Muscle of leg (tissue), 11 donors: ENCODE data around the gene MECR. TPM values are rescaled to one million over a fixed set of nuclear protein-coding genes. Genes with fewer than 3 reads are reported as not detected.

Experiments used
- DNase-seq: peaks from one replicate; pipeline ENCODE4 v3.0.0; 2013
- H3K27ac ChIP-seq: one replicate; pipeline ENCODE4 v1.5.1; 2013; ENCODE audit warnings: mild to moderate bottlenecking, low read length, control low read depth
- H3K27me3 ChIP-seq: one replicate; pipeline ENCODE4 v1.6.1; 2013; ENCODE audit warnings: low read length; ENCODE audit not compliant: control insufficient read depth, insufficient read depth
- H3K36me3 ChIP-seq: one replicate; pipeline ENCODE4 v1.6.1; 2013; ENCODE audit warnings: low read length; ENCODE audit not compliant: control insufficient read depth, insufficient read depth
- H3K4me1 ChIP-seq: one replicate; pipeline ENCODE4 v1.6.1; 2013; ENCODE audit warnings: low read length; ENCODE audit not compliant: control insufficient read depth, insufficient read depth
- H3K4me3 ChIP-seq: one replicate; pipeline ENCODE4 v1.5.1; 2013; ENCODE audit warnings: low read length, control low read depth
- H3K9me3 ChIP-seq: replicated peaks from 2 replicates; pipeline ENCODE4 v1.6.1; 2013; ENCODE audit warnings: low read depth, low read length; ENCODE audit not compliant: control insufficient read depth
- WGBS: methylation state at CpG from one replicate; pipeline ENCODE4 v1.1.5; 2013; ENCODE audit warnings: missing lambda C conversion rate; ENCODE audit not compliant: insufficient coverage; 5-methylcytosine and 5-hydroxymethylcytosine counted together
- polyA plus RNA-seq, 8 donors: library from polyadenylated mRNA; unstranded; fragments of 120-200 nt; gene quantifications; one replicate each; pipeline versions ENCODE4 v1.2.1 to v1.2.3, GENCODE V29; 2013; ENCODE audit warnings: inconsistent platforms in 1 of 8, low replicate concordance in 1 of 8; ENCODE audit not compliant: insufficient read length in 8 of 8, insufficient read depth in 1 of 8
- total RNA-seq: library from RNA; stranded (reverse); fragments of 120-200 nt; gene quantifications from one replicate; pipeline ENCODE4 v1.2.4, GENCODE V29; 2013

Gene MECR
- total and polyA plus RNA-seq, 9 donors: 17.5 to 24.1 (median 21.9) TPM

- Histone ChIP-seq H3K4me3 (no peak overlapping the region), H3K36me3 (no peaks in the 10 kb centered on the region), H3K27ac (no peak overlapping the region), H3K4me1 (peaks cover 4% of the 10 kb centered on the region), H3K9me3 (no peaks in the 10 kb centered on the region), H3K27me3 (peaks cover 3% of the 10 kb centered on the region)
- 61% methylated on average over 5 of the region's 5 CpGs for WGBS
- DNase-seq: peak; percentile 27
Observed at GRCh38 chr1:29245876-29246275, 15.1 kb upstream of the MECR start.

DNA sequence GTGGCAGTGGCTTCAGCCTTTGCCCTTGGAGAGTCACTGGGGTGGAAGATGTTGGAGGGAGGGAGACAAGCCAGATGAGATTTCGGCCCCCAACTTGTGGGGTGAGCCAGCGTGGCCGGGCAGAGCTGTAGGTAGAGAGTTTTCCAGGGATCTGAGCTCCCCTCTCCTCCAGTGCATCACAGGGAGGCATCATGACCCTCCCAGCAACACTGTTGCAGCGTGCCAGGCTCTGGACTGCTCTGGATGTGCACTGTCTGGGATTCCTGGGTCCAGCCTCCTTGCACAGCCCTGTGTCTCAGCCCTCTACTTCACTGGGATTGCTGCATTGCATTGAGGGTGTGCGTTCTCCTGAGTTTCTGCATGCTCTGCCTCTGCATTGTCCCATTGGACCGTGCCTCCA lies 14.5 kb upstream of the MECR start:
- DNase-seq: no peak
- WGBS: 61% methylated on average over 3 of the region's 6 CpGs

DNA sequence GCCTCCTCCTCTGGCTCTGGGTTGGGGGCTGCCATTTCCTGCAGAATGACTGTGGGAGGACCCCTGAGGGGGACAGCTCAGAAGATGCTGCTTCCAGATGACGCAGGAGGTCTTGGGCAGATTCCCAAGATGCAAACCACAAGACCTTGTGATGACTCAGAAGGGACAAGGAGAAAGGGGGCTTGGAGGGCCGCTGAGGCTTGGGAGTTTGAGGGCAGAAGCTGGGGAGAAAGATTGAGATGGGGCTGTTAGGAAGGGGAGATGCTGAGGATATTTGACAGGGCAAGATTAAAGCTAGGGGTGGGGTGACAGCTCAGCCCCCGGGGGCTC lies 13.1 kb upstream of the MECR start:
- 61% methylated on average over 3 of the region's 3 CpGs for WGBS
- Histone ChIP-seq H3K36me3 (no peaks in the 10 kb centered on the region), H3K27me3 (peaks cover 17% of the 10 kb centered on the region), H3K27ac (no peak overlapping the region), H3K4me1 (peaks cover 11% of the 10 kb centered on the region), H3K9me3 (no peaks in the 10 kb centered on the region), H3K4me3 (no peak overlapping the region)
- DNase-seq: no peak

More for the DNA sequence above, 14.5 kb upstream of the MECR start:
- Histone ChIP-seq H3K4me3 (no peak overlapping the region), H3K4me1 (peaks cover 9% of the 10 kb centered on the region), H3K36me3 (no peaks in the 10 kb centered on the region), H3K27me3 (peaks cover 3% of the 10 kb centered on the region), H3K27ac (no peak overlapping the region), H3K9me3 (no peaks in the 10 kb centered on the region)

GRCh38 chr1:29243023-29243870 lies 12.5 kb upstream of the MECR start:
- no peak overlapping the region for H3K27ac ChIP-seq
- H3K9me3 ChIP-seq: no peaks in the 10 kb centered on the region
- no peaks in the 10 kb centered on the region for H3K36me3 ChIP-seq
- DNase-seq: no peak
- peaks cover 14% of the 10 kb centered on the region for H3K4me1 ChIP-seq
- H3K4me3 ChIP-seq: no peak overlapping the region
- H3K27me3 ChIP-seq: peaks cover 22% of the 10 kb centered on the region
- 55% methylated on average over 8 of the region's 16 CpGs for WGBS

DNA sequence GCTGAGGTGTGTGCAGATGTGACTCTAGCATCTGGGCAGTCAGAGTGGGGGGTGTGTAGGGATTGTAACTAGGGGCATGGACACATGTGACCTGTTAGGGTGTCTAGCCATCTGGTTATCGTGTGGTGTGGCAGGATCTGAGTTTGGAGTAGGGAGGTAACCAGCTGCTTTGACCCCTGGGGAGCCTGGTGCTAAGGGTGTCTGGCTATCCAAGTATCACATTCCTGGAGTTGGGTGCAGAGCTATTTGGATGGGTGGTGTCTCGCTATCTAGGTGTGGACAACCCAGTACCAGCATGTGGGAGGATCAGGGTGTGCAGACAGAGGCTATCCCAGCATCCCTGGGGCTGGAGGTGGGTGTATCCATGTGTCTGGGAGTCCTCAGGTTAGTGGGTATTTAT lies 10.3 kb upstream of the MECR start:
- no peaks in the 10 kb centered on the region for H3K36me3 ChIP-seq

GRCh38 chr1:29240400-29240837 lies 9.7 kb upstream of the MECR start:
- Histone ChIP-seq H3K27me3 (peaks cover 38% of the 10 kb centered on the region), H3K4me3 (no peak overlapping the region), H3K9me3 (no peaks in the 10 kb centered on the region), H3K4me1 (peaks cover 31% of the 10 kb centered on the region), H3K36me3 (no peaks in the 10 kb centered on the region), H3K27ac (no peak overlapping the region)
- no CpG with 5 or more reads among the region's 4 CpGs for WGBS
- peak; percentile 48 for DNase-seq

More for the DNA sequence above, 10.3 kb upstream of the MECR start:
- Histone ChIP-seq H3K27ac (no peak overlapping the region), H3K27me3 (peaks cover 36% of the 10 kb centered on the region), H3K4me1 (peaks cover 28% of the 10 kb centered on the region), H3K4me3 (no peak overlapping the region), H3K9me3 (no peaks in the 10 kb centered on the region)
- 75% methylated on average over 2 of the region's 2 CpGs for WGBS
- no peak for DNase-seq

DNA sequence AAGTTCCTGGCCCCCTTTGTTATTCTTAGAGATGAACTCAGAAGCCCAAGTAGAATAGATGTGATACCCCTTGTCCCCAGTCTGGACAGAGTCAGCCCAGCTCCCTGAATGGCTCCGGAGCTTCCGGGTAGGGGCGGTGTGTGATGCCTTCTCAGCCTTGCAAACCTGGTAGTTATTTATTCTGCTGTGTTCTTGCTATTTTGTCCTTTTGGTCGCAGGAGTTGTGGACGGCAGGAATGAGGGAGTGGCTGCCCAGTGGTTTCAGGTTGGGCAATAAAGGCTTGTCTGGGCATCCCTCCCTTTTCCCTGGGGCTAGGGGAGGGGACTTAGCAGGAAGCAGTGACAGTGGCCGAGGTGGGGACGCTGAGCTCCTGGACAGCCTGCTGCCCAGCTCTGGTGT lies 8.4 kb upstream of the MECR start:
- no peak for DNase-seq
- WGBS: 66% methylated on average over 6 of the region's 7 CpGs
- Histone ChIP-seq H3K36me3 (no peaks in the 10 kb centered on the region), H3K4me3 (no peak overlapping the region), H3K9me3 (no peaks in the 10 kb centered on the region), H3K27me3 (peaks cover 38% of the 10 kb centered on the region), H3K27ac (no peak overlapping the region), H3K4me1 (peaks cover 31% of the 10 kb centered on the region)

GRCh38 chr1:29238620-29239002 lies 7.9 kb upstream of the MECR start:
- H3K4me3 ChIP-seq: no peak overlapping the region
- no peaks in the 10 kb centered on the region for H3K9me3 ChIP-seq
- no peaks in the 10 kb centered on the region for H3K36me3 ChIP-seq
- no peak overlapping the region for H3K27ac ChIP-seq
- WGBS: 16% methylated on average over 5 of the region's 11 CpGs
- DNase-seq: no peak
- H3K4me1 ChIP-seq: peaks cover 31% of the 10 kb centered on the region
- H3K27me3 ChIP-seq: peaks cover 38% of the 10 kb centered on the region

DNA sequence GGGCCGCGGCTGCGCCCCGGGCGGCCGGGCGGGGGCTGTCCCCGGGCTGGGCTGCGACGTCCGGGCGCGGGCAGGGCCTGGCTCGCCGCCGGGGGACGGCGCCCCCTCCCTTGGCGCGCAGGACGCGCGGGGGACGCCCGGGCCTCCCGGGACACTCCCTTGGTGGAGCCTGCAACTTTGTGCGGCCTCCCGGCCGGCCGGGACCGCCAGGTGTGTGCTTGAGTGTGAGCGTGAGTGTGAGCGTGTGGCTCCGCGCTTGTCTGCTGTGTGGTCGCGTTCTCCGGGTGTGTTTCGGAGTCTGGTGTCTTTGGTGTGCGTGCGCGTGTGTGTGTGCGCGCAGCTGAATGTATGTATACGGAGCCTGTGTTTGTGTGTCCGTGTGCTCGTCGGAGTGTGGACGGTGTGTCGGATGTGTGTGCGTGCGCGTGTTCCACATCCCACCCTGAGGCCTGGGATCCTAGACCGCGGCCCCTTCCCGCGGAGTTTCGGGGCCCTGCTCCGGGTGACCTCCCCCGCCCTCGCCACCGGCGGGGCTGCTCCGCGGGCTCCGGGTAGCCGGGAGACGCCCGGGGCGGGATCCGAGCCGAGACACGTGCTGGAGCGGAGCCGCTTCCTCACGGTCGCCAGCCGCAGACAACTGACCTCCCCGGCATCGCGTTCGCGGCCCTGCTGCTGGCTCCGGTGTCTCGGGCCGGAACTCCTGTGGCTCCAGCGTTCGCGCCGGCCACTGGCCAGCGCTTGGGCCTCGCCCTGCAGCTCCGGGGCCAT lies 7.3 kb upstream of the MECR start:
- peaks cover 31% of the 10 kb centered on the region for H3K4me1 ChIP-seq
- H3K27ac ChIP-seq: no peak overlapping the region
- peak; percentile 41 for DNase-seq
- H3K36me3 ChIP-seq: no peaks in the 10 kb centered on the region
- peak overlapping the region; percentile 27 for H3K4me3 ChIP-seq
- H3K9me3 ChIP-seq: no peaks in the 10 kb centered on the region
- peaks cover 38% of the 10 kb centered on the region for H3K27me3 ChIP-seq
- 1% methylated on average over 82 of the region's 93 CpGs for WGBS

GRCh38 chr1:29237129-29237821 lies 6.5 kb upstream of the MECR start:
- Histone ChIP-seq H3K4me1 (peaks cover 31% of the 10 kb centered on the region), H3K27me3 (peaks cover 38% of the 10 kb centered on the region), H3K36me3 (no peaks in the 10 kb centered on the region), H3K27ac (no peak overlapping the region), H3K9me3 (no peaks in the 10 kb centered on the region), H3K4me3 (peak overlapping the region; percentile 54)
- under 1% methylated on average over 78 of the region's 79 CpGs for WGBS
- DNase-seq: peak; percentile 58
